HepG2 (cell line): ENCODE results near the gene NCAPD2. TPM values are rescaled to one million over a fixed set of nuclear protein-coding genes. Genes with fewer than 3 reads are reported as not detected.
A peak's percentile ranks its signal among the peaks of the same experiment; 100 is the strongest.

Experiments
- CCAR2 ChIP-seq: fragments of 200-400 bp; formaldehyde crosslinking; optimal IDR thresholded peaks from 2 replicates; pipeline ENCODE3; 2018; ENCODE audit warnings: low read depth, mild to moderate bottlenecking, low read length, moderate library complexity
- CREM ChIP-seq, 2 experiments: sonication (generic) in 1 of 2; formaldehyde crosslinking in 1 of 2; IDR thresholded peaks; 2 replicates each; pipeline versions ENCODE4 v1.4.0 to v1.6.1; 2016 to 2020; ENCODE audit warnings: antibody characterized with exemption in 1 of 2, mild to moderate bottlenecking in 1 of 2, missing genetic modification reagents in 1 of 2
- DNMT3B ChIP-seq: conservative IDR thresholded peaks from 2 replicates; pipeline ENCODE4 v1.6.1; 2016; ENCODE audit warnings: missing biosample characterization, control low read depth
- EHMT2 ChIP-seq: fragments of 200-600 bp; sonication (generic); IDR thresholded peaks from 2 replicates; pipeline ENCODE4 v1.7.0; 2017; ENCODE audit warnings: antibody characterized with exemption, low read depth, low read length, borderline replicate concordance
- HNF4G ChIP-seq, 2 experiments: sonication (generic) in 1 of 2; formaldehyde crosslinking in 1 of 2; IDR thresholded peaks; 2 replicates each; pipeline versions ENCODE4 v1.4.0 to v1.6.1; 2011 to 2020; ENCODE audit warnings: borderline replicate concordance in 2 of 2, low read depth in 2 of 2, mild to moderate bottlenecking in 2 of 2, low read length in 1 of 2, missing genetic modification reagents in 1 of 2, moderate library complexity in 1 of 2
- MED13 ChIP-seq: sonication (generic); formaldehyde crosslinking; IDR thresholded peaks from 2 replicates; pipeline ENCODE4 v1.5.0; 2020; ENCODE audit warnings: missing genetic modification reagents
- NCOA2 ChIP-seq: sonication (generic); formaldehyde crosslinking; IDR thresholded peaks from 2 replicates; pipeline ENCODE4 v1.8.0; 2022; ENCODE audit warnings: inconsistent platforms
- PHF20 ChIP-seq: sonication (generic); formaldehyde crosslinking; IDR thresholded peaks from 2 replicates; pipeline ENCODE4 v1.5.0; 2020; ENCODE audit warnings: mild to moderate bottlenecking, missing genetic modification reagents
- POLR2G ChIP-seq: fragments of 200-400 bp; formaldehyde crosslinking; IDR thresholded peaks from 2 replicates; pipeline ENCODE4 v1.6.1; 2018; ENCODE audit warnings: mild to moderate bottlenecking, low read depth, low read length, moderate library complexity
- REPIN1 ChIP-seq: sonication (generic); formaldehyde crosslinking; IDR thresholded peaks from 2 replicates; pipeline ENCODE4 v1.8.0; 2022; ENCODE audit warnings: missing genetic modification reagents, low read depth, mild to moderate bottlenecking, borderline replicate concordance
- TGIF2 ChIP-seq: IDR thresholded peaks from 2 replicates; pipeline ENCODE4 v1.6.1; 2016; ENCODE audit warnings: control low read depth, missing compliant biosample characterization
- ZFP36 ChIP-seq: fragments of 150-350 bp; IDR thresholded peaks from 2 replicates; pipeline ENCODE4 v1.6.1; 2018; ENCODE audit warnings: borderline replicate concordance, low read length, low read depth; ENCODE audit not compliant: partially characterized antibody
- ZNF543 ChIP-seq: sonication (generic); formaldehyde crosslinking; IDR thresholded peaks from 2 replicates; pipeline ENCODE4 v1.4.0; 2020; ENCODE audit warnings: mild to moderate bottlenecking, missing genetic modification reagents
- polyA plus RNA-seq, 8 experiments: library from polyadenylated mRNA; depleted of rRNA in 3 of 8; stranded (reverse) in 7 of 8; unstranded in 1 of 8; fragments of >200 nt; fragmentation: Illumina TruSeq in 4 of 8; extraction: Trizol in 4 of 8; gene quantifications; 2 replicates each; pipeline versions ENCODE4 v1.2.1 to v1.2.3, GENCODE V29; 2011 to 2016; ENCODE audit warnings: low read depth in 4 of 8, missing spikeins in 1 of 8, mixed read lengths in 1 of 8; ENCODE audit not compliant: insufficient read depth in 1 of 8
- total RNA-seq, 5 experiments: library from RNA; depleted of rRNA; stranded (reverse); fragments of >200 nt; fragmentation: Illumina TruSeq; extraction: Trizol; gene quantifications; 2 replicates each; pipeline ENCODE4 v1.2.3, GENCODE V29; 2016; ENCODE audit warnings: low read depth in 1 of 5
- TF ChIP-seq, protein P1 (sequence below): sonication (generic); formaldehyde crosslinking; IDR thresholded peaks from 2 replicates; pipeline ENCODE4 v1.4.0; 2020; ENCODE audit warnings: missing genetic modification reagents, borderline replicate concordance
- TF ChIP-seq, protein P2 (sequence below): IDR thresholded peaks from 2 replicates; pipeline ENCODE4 v1.6.1; 2018; ENCODE audit warnings: missing genetic modification reagents, mild to moderate bottlenecking, missing compliant biosample characterization
- TF ChIP-seq, protein P3 (sequence below): sonication (generic); formaldehyde crosslinking; conservative IDR thresholded peaks from 2 replicates; pipeline ENCODE4 v1.5.0; 2020; ENCODE audit warnings: missing genetic modification reagents
- TF ChIP-seq, protein P4 (sequence below): sonication (generic); formaldehyde crosslinking; IDR thresholded peaks from 2 replicates; pipeline ENCODE4 v1.4.0; 2020; ENCODE audit warnings: missing genetic modification reagents, mild to moderate bottlenecking, borderline replicate concordance
- TF ChIP-seq, protein P5 (sequence below): sonication (generic); formaldehyde crosslinking; IDR thresholded peaks from 2 replicates; pipeline ENCODE4 v1.4.0; 2020; ENCODE audit warnings: missing genetic modification reagents

Gene NCAPD2
- total and polyA plus RNA-seq, 2 of the 13 experiments (the other 11 are each of a cell fraction or from before 2014, with no cell fraction given), result 51.1 to 65.6 TPM

DNA sequence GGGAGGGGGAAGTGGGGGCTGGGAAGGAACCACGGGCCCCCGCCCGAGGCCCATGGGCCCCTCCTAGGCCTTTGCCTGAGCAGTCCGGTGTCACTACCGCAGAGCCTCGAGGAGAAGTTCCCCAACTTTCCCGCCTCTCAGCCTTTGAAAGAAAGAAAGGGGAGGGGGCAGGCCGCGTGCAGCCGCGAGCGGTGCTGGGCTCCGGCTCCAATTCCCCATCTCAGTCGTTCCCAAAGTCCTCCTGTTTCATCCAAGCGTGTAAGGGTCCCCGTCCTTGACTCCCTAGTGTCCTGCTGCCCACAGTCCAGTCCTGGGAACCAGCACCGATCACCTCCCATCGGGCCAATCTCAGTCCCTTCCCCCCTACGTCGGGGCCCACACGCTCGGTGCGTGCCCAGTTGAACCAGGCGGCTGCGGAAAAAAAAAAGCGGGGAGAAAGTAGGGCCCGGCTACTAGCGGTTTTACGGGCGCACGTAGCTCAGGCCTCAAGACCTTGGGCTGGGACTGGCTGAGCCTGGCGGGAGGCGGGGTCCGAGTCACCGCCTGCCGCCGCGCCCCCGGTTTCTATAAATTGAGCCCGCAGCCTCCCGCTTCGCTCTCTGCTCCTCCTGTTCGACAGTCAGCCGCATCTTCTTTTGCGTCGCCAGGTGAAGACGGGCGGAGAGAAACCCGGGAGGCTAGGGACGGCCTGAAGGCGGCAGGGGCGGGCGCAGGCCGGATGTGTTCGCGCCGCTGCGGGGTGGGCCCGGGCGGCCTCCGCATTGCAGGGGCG, 40.2 kb downstream of the NCAPD2 start, which contains the start of gene GAPDH (continued):
- TF ChIP-seq NCOA2 (CRISPR knock-in tag) (peak; percentile 22), ZNF543 (CRISPR knock-in tag) (no peak), REPIN1 (CRISPR knock-in tag) (peak; percentile 69), EHMT2 (no peak), ZFP36 (no peak), CCAR2 (peak; percentile 5), POLR2G (peak; percentile 99), CREM (IDR thresholded peaks at IDR 0.05) (no peak; the same call in 1 of the 2 replicates), CREM (CRISPR knock-in tag; IDR thresholded peaks at IDR 0.05) (no peak), MED13 (CRISPR knock-in tag) (peak; percentile 34; the same call in 1 of the 2 replicates), DNMT3B (CRISPR knock-in tag) (peak; percentile 84; the same call in 1 of the 2 replicates), HNF4G (IDR thresholded peaks at IDR 0.05; ENCODE audit: borderline replicate concordance, low read depth, low read length) (peak; percentile 41), HNF4G (CRISPR knock-in tag; IDR thresholded peaks at IDR 0.05; ENCODE audit: borderline replicate concordance, low read depth) (no peak), TGIF2 (peak; percentile 71; the same call in 1 of the 2 replicates), PHF20 (CRISPR knock-in tag) (no peak; the same call in 1 of the 2 replicates)
- TF ChIP-seq, protein P1, sequence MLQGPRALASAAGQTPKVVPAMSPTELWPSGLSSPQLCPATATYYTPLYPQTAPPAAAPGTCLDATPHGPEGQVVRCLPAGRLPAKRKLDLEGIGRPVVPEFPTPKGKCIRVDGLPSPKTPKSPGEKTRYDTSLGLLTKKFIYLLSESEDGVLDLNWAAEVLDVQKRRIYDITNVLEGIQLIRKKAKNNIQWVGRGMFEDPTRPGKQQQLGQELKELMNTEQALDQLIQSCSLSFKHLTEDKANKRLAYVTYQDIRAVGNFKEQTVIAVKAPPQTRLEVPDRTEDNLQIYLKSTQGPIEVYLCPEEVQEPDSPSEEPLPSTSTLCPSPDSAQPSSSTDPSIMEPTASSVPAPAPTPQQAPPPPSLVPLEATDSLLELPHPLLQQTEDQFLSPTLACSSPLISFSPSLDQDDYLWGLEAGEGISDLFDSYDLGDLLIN (CRISPR knock-in tag), result no peak
- TF ChIP-seq, protein P2, sequence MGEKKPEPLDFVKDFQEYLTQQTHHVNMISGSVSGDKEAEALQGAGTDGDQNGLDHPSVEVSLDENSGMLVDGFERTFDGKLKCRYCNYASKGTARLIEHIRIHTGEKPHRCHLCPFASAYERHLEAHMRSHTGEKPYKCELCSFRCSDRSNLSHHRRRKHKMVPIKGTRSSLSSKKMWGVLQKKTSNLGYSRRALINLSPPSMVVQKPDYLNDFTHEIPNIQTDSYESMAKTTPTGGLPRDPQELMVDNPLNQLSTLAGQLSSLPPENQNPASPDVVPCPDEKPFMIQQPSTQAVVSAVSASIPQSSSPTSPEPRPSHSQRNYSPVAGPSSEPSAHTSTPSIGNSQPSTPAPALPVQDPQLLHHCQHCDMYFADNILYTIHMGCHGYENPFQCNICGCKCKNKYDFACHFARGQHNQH (CRISPR knock-in tag), result peak; percentile 58
- TF ChIP-seq, protein P3, sequence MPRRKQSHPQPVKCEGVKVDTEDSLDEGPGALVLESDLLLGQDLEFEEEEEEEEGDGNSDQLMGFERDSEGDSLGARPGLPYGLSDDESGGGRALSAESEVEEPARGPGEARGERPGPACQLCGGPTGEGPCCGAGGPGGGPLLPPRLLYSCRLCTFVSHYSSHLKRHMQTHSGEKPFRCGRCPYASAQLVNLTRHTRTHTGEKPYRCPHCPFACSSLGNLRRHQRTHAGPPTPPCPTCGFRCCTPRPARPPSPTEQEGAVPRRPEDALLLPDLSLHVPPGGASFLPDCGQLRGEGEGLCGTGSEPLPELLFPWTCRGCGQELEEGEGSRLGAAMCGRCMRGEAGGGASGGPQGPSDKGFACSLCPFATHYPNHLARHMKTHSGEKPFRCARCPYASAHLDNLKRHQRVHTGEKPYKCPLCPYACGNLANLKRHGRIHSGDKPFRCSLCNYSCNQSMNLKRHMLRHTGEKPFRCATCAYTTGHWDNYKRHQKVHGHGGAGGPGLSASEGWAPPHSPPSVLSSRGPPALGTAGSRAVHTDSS (CRISPR knock-in tag), result 0 out of 2 replicates have a peak, but pooled peaks have one; percentile 45
- TF ChIP-seq, protein P4, sequence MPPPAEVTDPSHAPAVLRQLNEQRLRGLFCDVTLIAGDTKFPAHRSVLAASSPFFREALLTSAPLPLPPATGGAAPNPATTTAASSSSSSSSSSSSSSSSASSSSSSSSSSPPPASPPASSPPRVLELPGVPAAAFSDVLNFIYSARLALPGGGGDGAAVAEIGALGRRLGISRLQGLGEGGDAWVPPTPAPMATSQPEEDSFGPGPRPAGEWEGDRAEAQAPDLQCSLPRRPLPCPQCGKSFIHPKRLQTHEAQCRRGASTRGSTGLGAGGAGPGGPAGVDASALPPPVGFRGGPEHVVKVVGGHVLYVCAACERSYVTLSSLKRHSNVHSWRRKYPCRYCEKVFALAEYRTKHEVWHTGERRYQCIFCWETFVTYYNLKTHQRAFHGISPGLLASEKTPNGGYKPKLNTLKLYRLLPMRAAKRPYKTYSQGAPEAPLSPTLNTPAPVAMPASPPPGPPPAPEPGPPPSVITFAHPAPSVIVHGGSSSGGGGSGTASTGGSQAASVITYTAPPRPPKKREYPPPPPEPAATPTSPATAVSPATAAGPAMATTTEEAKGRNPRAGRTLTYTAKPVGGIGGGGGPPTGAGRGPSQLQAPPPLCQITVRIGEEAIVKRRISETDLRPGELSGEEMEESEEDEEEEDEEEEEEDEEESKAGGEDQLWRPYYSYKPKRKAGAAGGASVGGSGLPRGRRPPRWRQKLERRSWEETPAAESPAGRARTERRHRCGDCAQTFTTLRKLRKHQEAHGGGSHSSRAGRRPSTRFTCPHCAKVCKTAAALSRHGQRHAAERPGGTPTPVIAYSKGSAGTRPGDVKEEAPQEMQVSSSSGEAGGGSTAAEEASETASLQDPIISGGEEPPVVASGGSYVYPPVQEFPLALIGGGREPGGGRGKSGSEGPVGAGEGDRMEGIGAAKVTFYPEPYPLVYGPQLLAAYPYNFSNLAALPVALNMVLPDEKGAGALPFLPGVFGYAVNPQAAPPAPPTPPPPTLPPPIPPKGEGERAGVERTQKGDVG, result peak; percentile 56; the same call in 1 of the 2 replicates
- TF ChIP-seq, protein P5, sequence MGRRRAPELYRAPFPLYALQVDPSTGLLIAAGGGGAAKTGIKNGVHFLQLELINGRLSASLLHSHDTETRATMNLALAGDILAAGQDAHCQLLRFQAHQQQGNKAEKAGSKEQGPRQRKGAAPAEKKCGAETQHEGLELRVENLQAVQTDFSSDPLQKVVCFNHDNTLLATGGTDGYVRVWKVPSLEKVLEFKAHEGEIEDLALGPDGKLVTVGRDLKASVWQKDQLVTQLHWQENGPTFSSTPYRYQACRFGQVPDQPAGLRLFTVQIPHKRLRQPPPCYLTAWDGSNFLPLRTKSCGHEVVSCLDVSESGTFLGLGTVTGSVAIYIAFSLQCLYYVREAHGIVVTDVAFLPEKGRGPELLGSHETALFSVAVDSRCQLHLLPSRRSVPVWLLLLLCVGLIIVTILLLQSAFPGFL, result no peak
